BJ (cell line): ENCODE results near the gene GRK2. TPM values are rescaled to one million over a fixed set of nuclear protein-coding genes. Genes with fewer than 3 reads are reported as not detected.
A peak's percentile ranks its signal among the peaks of the same experiment; 100 is the strongest.

Experiments used
- CTCF ChIA-PET: fragments of 350-600 bp; formaldehyde crosslinking; extraction: SDS; loops from one replicate; lab custom pipeline; 2021; ENCODE audit warnings: antibody characterized with exemption, inconsistent platforms; lab: Yijun Ruan, JAX
- POLR2A ChIA-PET: fragments of 300-600 bp; sonication (Branson Sonifier 250); formaldehyde crosslinking; extraction: SDS; loops from one replicate; lab custom pipeline; 2021; ENCODE audit warnings: antibody characterized with exemption; lab: Charles Lee
- DNase-seq: peaks from one replicate; pipeline ENCODE4 v3.0.0-alpha.2; 2011; ENCODE audit warnings: low read depth
- H3K27me3 ChIP-seq: 2 replicates; pipeline ENCODE4 v1.6.0; 2011; ENCODE audit warnings: low read length; ENCODE audit not compliant: control insufficient read depth, insufficient read depth
- H3K36me3 ChIP-seq: 2 replicates; pipeline ENCODE4 v1.5.1; 2011; ENCODE audit warnings: low read length; ENCODE audit not compliant: control insufficient read depth, insufficient read depth
- H3K4me3 ChIP-seq: 2 replicates; pipeline ENCODE4 v1.5.1; 2011; ENCODE audit warnings: low read depth, mild to moderate bottlenecking, control low read depth, low read length
- polyA plus RNA-seq: library from polyadenylated mRNA; depleted of rRNA; stranded (reverse); fragments of >200 nt; gene quantifications from 2 replicates; pipeline ENCODE4 v1.2.3, GENCODE V29; 2011
- TF ChIP-seq, protein P1 (sequence below): IDR thresholded peaks from 2 replicates; pipeline ENCODE4 v1.5.1; 2011; ENCODE audit warnings: low read depth, mild to moderate bottlenecking, control low read depth, inconsistent platforms, low read length, moderate library complexity; ENCODE audit not compliant: insufficient read depth

Gene GRK2
- polyA plus RNA-seq, 1 experiment = 31.2 TPM

DNA sequence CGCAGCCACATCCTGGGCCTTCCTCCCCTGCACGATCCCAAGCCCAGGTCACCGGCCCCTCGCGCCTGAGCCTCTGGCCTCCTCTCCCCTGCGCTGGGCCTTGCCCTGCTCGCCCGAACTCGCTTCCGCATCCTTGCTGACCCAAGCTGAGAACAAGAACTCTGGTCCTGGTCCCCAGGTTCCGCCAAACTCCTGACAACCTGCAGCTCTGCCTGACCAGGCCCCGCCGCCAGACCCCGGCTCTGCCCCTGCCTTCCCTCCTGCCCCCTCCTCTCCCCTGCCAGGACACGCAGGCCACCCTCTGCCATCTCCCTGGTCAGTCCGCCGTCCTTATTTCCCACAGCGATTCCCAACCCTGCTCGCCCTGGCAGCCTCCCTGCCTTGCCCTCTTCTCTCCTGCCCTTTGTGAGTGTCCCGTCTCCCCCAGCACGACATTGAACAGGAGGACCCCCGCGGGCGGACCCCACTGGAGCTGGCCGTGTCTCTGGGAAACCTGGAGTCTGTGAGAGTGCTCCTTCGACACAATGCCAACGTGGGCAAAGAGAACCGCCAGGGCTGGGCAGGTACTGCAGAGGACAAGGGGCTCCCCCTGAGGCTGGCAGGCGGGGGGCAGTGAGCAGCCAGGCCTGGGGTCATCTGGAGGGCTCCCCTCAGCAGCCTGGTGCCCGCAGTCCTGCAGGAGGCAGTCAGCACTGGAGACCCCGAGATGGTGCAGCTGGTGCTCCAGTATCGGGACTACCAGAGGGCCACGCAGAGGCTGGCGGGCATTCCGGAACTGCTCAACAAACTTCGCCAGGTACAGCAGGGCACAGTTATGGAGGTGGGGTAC, 23.6 kb downstream of the GRK2 start:
- Histone ChIP-seq H3K27me3 (no peaks in the 10 kb centered on the region), H3K4me3 (peak overlapping the region; percentile 94), H3K36me3 (peaks cover 25% of the 10 kb centered on the region)
- TF ChIP-seq, protein P1, sequence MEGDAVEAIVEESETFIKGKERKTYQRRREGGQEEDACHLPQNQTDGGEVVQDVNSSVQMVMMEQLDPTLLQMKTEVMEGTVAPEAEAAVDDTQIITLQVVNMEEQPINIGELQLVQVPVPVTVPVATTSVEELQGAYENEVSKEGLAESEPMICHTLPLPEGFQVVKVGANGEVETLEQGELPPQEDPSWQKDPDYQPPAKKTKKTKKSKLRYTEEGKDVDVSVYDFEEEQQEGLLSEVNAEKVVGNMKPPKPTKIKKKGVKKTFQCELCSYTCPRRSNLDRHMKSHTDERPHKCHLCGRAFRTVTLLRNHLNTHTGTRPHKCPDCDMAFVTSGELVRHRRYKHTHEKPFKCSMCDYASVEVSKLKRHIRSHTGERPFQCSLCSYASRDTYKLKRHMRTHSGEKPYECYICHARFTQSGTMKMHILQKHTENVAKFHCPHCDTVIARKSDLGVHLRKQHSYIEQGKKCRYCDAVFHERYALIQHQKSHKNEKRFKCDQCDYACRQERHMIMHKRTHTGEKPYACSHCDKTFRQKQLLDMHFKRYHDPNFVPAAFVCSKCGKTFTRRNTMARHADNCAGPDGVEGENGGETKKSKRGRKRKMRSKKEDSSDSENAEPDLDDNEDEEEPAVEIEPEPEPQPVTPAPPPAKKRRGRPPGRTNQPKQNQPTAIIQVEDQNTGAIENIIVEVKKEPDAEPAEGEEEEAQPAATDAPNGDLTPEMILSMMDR = no peak
- no peak for DNase-seq
- ChIA-PET CTCF (interaction anchor here (1.2 to 3.3 kb wide), 3 partner anchors 27 to 92 kb away, joined by 3 to 12 read pairs (median 10); no protein-coding TSS in a partner anchor), POLR2A (interaction anchor here (1.1 kb wide), 1 partner anchor 13 kb away, joined by 4 read pairs; the partner anchor contains the start of gene SSH3)

- POLR2A ChIA-PET = no interaction called here
- TF ChIP-seq, protein P1 = no peak
- CTCF ChIA-PET = interaction anchor here (0.7 to 3.1 kb wide), 3 partner anchors 23 to 29 kb away, joined by 3 to 14 read pairs (median 12); no protein-coding TSS in a partner anchor
- H3K27me3 ChIP-seq = no peaks in the 10 kb centered on the region
- H3K4me3 ChIP-seq = no peak overlapping the region
- DNase-seq = no peak
- peaks cover 20% of the 10 kb centered on the region for H3K36me3 ChIP-seq
Observed at GRCh38 chr11:67290801-67291200, 24.5 kb downstream of the GRK2 start.

- POLR2A ChIA-PET = no interaction called here
- DNase-seq = no peak
- TF ChIP-seq, protein P1 = no peak
- CTCF ChIA-PET = interaction anchor here (0.7 to 3.1 kb wide), 2 partner anchors 22 to 26 kb away, joined by 3 to 14 read pairs; no protein-coding TSS in a partner anchor
- peaks cover 17% of the 10 kb centered on the region for H3K36me3 ChIP-seq
- no peaks in the 10 kb centered on the region for H3K27me3 ChIP-seq
- no peak overlapping the region for H3K4me3 ChIP-seq
Observed at GRCh38 chr11:67291481-67292381, 25.5 kb downstream of the GRK2 start.

DNA sequence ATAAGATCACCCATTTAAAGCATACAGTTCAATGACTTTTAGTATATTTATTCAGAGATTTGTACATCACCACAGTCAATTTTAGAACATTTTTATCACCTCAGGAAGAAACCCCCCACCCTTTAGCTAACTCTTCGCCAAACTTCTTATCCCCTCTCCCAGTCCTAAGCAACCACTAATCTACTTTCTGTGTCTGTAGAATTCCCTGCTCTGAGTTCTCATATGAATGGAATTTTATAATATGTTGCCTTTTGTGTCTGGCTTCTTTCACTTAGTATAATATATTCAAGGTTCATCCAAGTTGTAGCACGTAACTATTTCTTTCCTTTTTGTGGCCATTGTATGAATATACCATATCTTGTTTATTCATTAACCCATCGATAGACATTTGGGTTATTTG, 26.4 kb downstream of the GRK2 start:
- H3K27me3 ChIP-seq = no peaks in the 10 kb centered on the region
- no peak for DNase-seq
- no peak overlapping the region for H3K4me3 ChIP-seq
- POLR2A ChIA-PET = no interaction called here
- peaks cover 17% of the 10 kb centered on the region for H3K36me3 ChIP-seq
- TF ChIP-seq, protein P1 = no peak
- CTCF ChIA-PET = interaction anchor here (3.1 kb wide), 1 partner anchor 25 kb away, joined by 14 read pairs; no protein-coding TSS in a partner anchor
